Kidney (tissue), 14 donors: Measurements from ENCODE around the gene ELAC2. TPM values are rescaled to one million over a fixed set of nuclear protein-coding genes. Genes with fewer than 3 reads are reported as not detected.

ENCODE experiments used
- DNase-seq, 5 donors: peaks; one replicate each; pipeline ENCODE4 v3.0.0-alpha.2; 2013 to 2020
- FAIRE-seq: peaks from 2 replicates; lab custom pipeline; 2012; peaks lifted over from hg19 to GRCh38; lab: Jason Lieb, UNC
- H3K27ac ChIP-seq, 2 donors: one replicate each; pipeline ENCODE4 v1.7.0; 2013; ENCODE audit warnings: low read depth in 2 of 2, low read length in 2 of 2, inconsistent platforms in 1 of 2
- H3K27me3 ChIP-seq: one replicate; pipeline ENCODE4 v1.7.1; 2013; ENCODE audit warnings: low read length, inconsistent platforms; ENCODE audit not compliant: control insufficient read depth, insufficient read depth
- H3K36me3 ChIP-seq, 3 donors: one replicate each; pipeline versions ENCODE4 v1.7.0 to v1.7.1; 2013; ENCODE audit warnings: low read length in 3 of 3, control low read depth in 1 of 3, inconsistent platforms in 1 of 3; ENCODE audit not compliant: insufficient read depth in 3 of 3, control insufficient read depth in 2 of 3
- H3K4me1 ChIP-seq, 3 donors: one replicate each; pipeline versions ENCODE4 v1.7.0 to v1.7.1; 2013; ENCODE audit warnings: low read length in 3 of 3, inconsistent platforms in 1 of 3, low read depth in 1 of 3; ENCODE audit not compliant: control insufficient read depth in 2 of 3, insufficient read depth in 2 of 3
- H3K4me3 ChIP-seq, 3 donors: one replicate each; pipeline versions ENCODE4 v1.7.0 to v1.8.1; 2013; ENCODE audit warnings: low read length in 3 of 3, control low read depth in 1 of 3, inconsistent platforms in 1 of 3
- H3K9ac ChIP-seq, 3 donors: one replicate each; pipeline versions ENCODE4 v1.7.0 to v1.7.1; 2013; ENCODE audit warnings: low read length in 3 of 3, control low read depth in 1 of 3, inconsistent platforms in 1 of 3
- H3K9me3 ChIP-seq, 3 donors: one replicate each; pipeline versions ENCODE4 v1.7.0 to v1.7.1; 2013; ENCODE audit warnings: low read length in 3 of 3, control low read depth in 1 of 3, inconsistent platforms in 1 of 3; ENCODE audit not compliant: control insufficient read depth in 2 of 3, insufficient read depth in 1 of 3
- CTCF ChIP-seq: IDR thresholded peaks from 3 replicates; pipeline ENCODE4 v1.5.1; 2012; ENCODE audit warnings: mild to moderate bottlenecking, moderate library complexity, borderline replicate concordance; ENCODE audit not compliant: insufficient read depth; ENCODE audit errors: extremely low read depth
- intact Hi-C: fragments of 100-400 bp; cut with DNase I; formaldehyde crosslinking; loops from one replicate; pipeline ENCODE4 v1.11.1; 2022
- polyA plus RNA-seq: library from polyadenylated mRNA; stranded (reverse); fragments of 350-450 nt; fragmentation: Illumina TruSeq; extraction: RNeasy Lipid Tissue Mini Kit (QIAGEN cat#74804); gene quantifications from one replicate; pipeline ENCODE4 v1.2.3, GENCODE V29; 2014; ENCODE audit warnings: low read depth, low replicate concordance; ENCODE audit not compliant: insufficient read depth
- total RNA-seq: library from RNA; stranded (reverse); fragmentation: NEBNext Ultra II Directional; extraction: Animal tissue kit (Norgen Biotek cat#: 25700); gene quantifications from one replicate; pipeline ENCODE4 v1.2.1, GENCODE V29; 2021
- donor health status: control.
- donor health status: control.
- donor health status: control.
- donor health status: control.
- donor health status: control.
- donor health status: DM: yes; HTN: yes; CAD: no.
- donor health status: Normal renal cell carcinoma (clear cell type).

ELAC2 gene
- total and polyA plus RNA-seq, 2 donors from 2014 or later: 29.7 to 57.4 TPM

- DNase-seq: no peak
These were observed 36.8 kb upstream of the ELAC2 start for GRCh38 chr17:13054666-13055065.

GRCh38 chr17:13051915-13052314 is 34.1 kb upstream of the ELAC2 start:
- H3K4me3 ChIP-seq: no peak overlapping the region
- no peaks in the 10 kb centered on the region for H3K27me3 ChIP-seq
- no peaks in the 10 kb centered on the region for H3K9me3 ChIP-seq
- H3K36me3 ChIP-seq: no peaks in the 10 kb centered on the region
- no peak overlapping the region for H3K27ac ChIP-seq
- DNase-seq: no peak
- no peak for TF ChIP-seq CTCF
- H3K9ac ChIP-seq: no peak overlapping the region
- FAIRE-seq: no peak
- no peaks in the 10 kb centered on the region for H3K4me1 ChIP-seq
- intact Hi-C loops: no loop called here

More at GRCh38 chr17:13054666-13055065, 36.8 kb upstream of the ELAC2 start:
- H3K4me1 ChIP-seq: no peaks in the 10 kb centered on the region
- no peak for FAIRE-seq
- H3K9me3 ChIP-seq: no peaks in the 10 kb centered on the region
- H3K27ac ChIP-seq: no peak overlapping the region
- no peak for TF ChIP-seq CTCF
- intact Hi-C loops: no loop called here
- H3K4me3 ChIP-seq: no peak overlapping the region
- no peaks in the 10 kb centered on the region for H3K27me3 ChIP-seq
- H3K9ac ChIP-seq: no peak overlapping the region
- H3K36me3 ChIP-seq: no peaks in the 10 kb centered on the region

DNA sequence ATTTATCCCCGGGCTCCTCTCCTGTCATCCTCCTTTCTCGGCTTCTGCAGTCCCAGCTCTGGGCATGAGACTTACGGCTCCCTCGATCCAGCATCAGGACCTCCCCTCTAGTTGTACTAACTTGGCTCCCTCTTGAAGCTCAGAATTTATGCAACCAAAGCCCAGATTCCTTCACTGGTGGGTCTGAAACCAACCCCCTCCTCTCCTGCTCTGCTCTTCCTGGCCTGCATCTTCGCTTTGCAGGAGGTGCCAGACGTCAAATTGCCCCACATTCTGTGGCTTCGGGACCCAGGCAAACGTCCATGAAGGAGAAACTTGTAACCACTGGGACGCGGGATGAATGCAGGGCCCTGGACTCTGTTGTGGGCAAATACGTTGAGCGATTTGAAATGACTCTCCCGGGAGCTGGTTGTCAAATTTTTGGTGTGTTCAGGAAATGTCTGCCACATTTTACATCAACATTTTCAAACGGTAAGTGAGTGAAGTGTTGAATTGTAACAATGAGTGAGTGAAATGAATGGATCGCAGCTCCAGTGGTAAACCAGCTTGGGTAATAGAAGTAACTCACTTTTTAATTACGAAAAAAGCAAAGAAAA is 29.3 kb upstream of the ELAC2 start:
- intact Hi-C loops: no loop called here
- H3K27ac ChIP-seq: no peak overlapping the region
- no peak for DNase-seq
- no peaks in the 10 kb centered on the region for H3K4me1 ChIP-seq
- no peak overlapping the region for H3K4me3 ChIP-seq
- no peaks in the 10 kb centered on the region for H3K9me3 ChIP-seq
- H3K27me3 ChIP-seq: no peaks in the 10 kb centered on the region
- H3K36me3 ChIP-seq: no peaks in the 10 kb centered on the region
- no peak for TF ChIP-seq CTCF
- FAIRE-seq: no peak
- no peak overlapping the region for H3K9ac ChIP-seq

DNA sequence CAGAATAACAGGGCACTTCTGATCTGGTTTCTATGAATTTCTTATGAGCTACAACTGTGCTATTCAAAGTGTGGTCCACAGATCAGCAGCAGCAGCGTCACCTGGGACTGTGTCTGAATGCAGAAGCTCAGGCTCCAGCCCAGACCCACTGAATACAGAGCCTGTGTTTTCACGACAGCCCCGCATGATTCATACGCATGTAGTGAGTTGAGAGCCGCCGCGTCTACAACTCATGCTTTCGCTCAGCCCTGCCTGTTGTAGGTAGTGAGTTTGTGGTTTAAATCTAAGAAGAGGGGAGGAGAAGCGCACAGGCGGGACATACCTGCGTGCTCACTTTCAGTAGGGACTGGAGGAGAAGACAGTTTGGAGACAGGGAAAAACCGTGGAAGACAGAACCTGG is 28.5 kb upstream of the ELAC2 start:
- TF ChIP-seq CTCF: no peak
- Histone ChIP-seq H3K9ac (no peak overlapping the region), H3K4me1 (no peaks in the 10 kb centered on the region), H3K36me3 (no peaks in the 10 kb centered on the region), H3K9me3 (no peaks in the 10 kb centered on the region), H3K27ac (no peak overlapping the region), H3K27me3 (no peaks in the 10 kb centered on the region), H3K4me3 (no peak overlapping the region)
- FAIRE-seq (no peak), DNase-seq (no peak)
- intact Hi-C loops: no loop called here
